ENCODE results near the gene CTBP2. TPM values are rescaled to one million over a fixed set of nuclear protein-coding genes. Genes with fewer than 3 reads are reported as not detected.
A peak's percentile ranks its signal among the peaks of the same experiment; 100 is the strongest.
"Not testable (repeated sequence)": the region's sequence is repeated elsewhere in the genome, so short reads cannot be mapped to it uniquely, and the experiment has no call there.

The CTBP2 gene
- total RNA-seq, 2 donors from 2014 or later, result 106 to 172 TPM

GRCh38 chr10:125163803-125164202 lies 3.4 kb upstream of the CTBP2 start:
- H3K27ac ChIP-seq, result no peak overlapping the region
- no peaks in the 10 kb centered on the region for H3K27me3 ChIP-seq
- DNase-seq, result peak; percentile 7
- no peaks in the 10 kb centered on the region for H3K9me3 ChIP-seq
- H3K36me3 ChIP-seq, result no peaks in the 10 kb centered on the region
- H3K9ac ChIP-seq (ENCODE audit: low read depth in 2 of 2, low read length in 2 of 2), result no peak overlapping the region
- H3K4me3 ChIP-seq, result no peak overlapping the region
- TF ChIP-seq CTCF (IDR thresholded peaks at IDR 0.05), result no peak
- no peaks in the 10 kb centered on the region for H3K4me1 ChIP-seq
- intact Hi-C loops (cut with DNase I), result loop anchor here (10.0 kb wide), 1 partner anchor 181 kb away; no protein-coding TSS in a partner anchor

- H3K9me3 ChIP-seq; H3K9ac ChIP-seq (ENCODE audit: low read depth in 2 of 2, low read length in 2 of 2); H3K4me1 ChIP-seq; DNase-seq; H3K27me3 ChIP-seq; H3K4me3 ChIP-seq; H3K27ac ChIP-seq; H3K36me3 ChIP-seq: not testable (repeated sequence)
- intact Hi-C loops (cut with DNase I), result loop anchor here (10.0 kb wide), 1 partner anchor 181 kb away; no protein-coding TSS in a partner anchor
These were observed 2.9 kb upstream of the CTBP2 start for GRCh38 chr10:125163312-125163711.

- intact Hi-C loops (cut with DNase I), result loop anchor here (10.0 kb wide), 1 partner anchor 182 kb away; no protein-coding TSS in a partner anchor
- Histone ChIP-seq H3K4me1 (no peaks in the 10 kb centered on the region), H3K27me3 (no peaks in the 10 kb centered on the region), H3K36me3 (no peaks in the 10 kb centered on the region), H3K4me3 (peak overlapping the region; percentile 69), H3K27ac (peak overlapping the region; percentile 93), H3K9me3 (no peaks in the 10 kb centered on the region), H3K9ac (ENCODE audit: low read depth in 2 of 2, low read length in 2 of 2) (peak overlapping the region in 1 of 2 donors; percentile 61)
- TF ChIP-seq CTCF (IDR thresholded peaks at IDR 0.05), result no peak
- peak; percentile 58 for DNase-seq
These were observed 2.0 kb upstream of the CTBP2 start for GRCh38 chr10:125162120-125162931.

GRCh38 chr10:125161707-125162119 lies 1.4 kb upstream of the CTBP2 start:
- Histone ChIP-seq H3K27me3 (no peaks in the 10 kb centered on the region), H3K9me3 (no peaks in the 10 kb centered on the region), H3K4me1 (no peaks in the 10 kb centered on the region), H3K36me3 (no peaks in the 10 kb centered on the region), H3K27ac (peak overlapping the region; percentile 93), H3K9ac (ENCODE audit: low read depth in 2 of 2, low read length in 2 of 2) (peak overlapping the region; percentile 58 to 61), H3K4me3 (peak overlapping the region; percentile 69)
- no peak for TF ChIP-seq CTCF (IDR thresholded peaks at IDR 0.05)
- no peak for DNase-seq
- intact Hi-C loops (cut with DNase I), result loop anchor here (10.0 kb wide), 1 partner anchor 183 kb away; no protein-coding TSS in a partner anchor

GRCh38 chr10:125160856-125161706 lies 718 bp upstream of the CTBP2 start:
- Histone ChIP-seq H3K27ac (peak overlapping the region; percentile 93), H3K4me1 (no peaks in the 10 kb centered on the region), H3K9me3 (no peaks in the 10 kb centered on the region), H3K9ac (ENCODE audit: low read depth in 2 of 2, low read length in 2 of 2) (peak overlapping the region; percentile 58 to 61), H3K27me3 (no peaks in the 10 kb centered on the region), H3K36me3 (no peaks in the 10 kb centered on the region), H3K4me3 (peak overlapping the region; percentile 69)
- peak; percentile 76 for DNase-seq
- peak; percentile 33 for TF ChIP-seq CTCF (IDR thresholded peaks at IDR 0.05)
- intact Hi-C loops (cut with DNase I), result loop anchor here (10.0 kb wide), 1 partner anchor 184 kb away; no protein-coding TSS in a partner anchor
